ENCODE results near the gene SFMBT2.
"Not testable (repeated sequence)": the region's sequence is repeated elsewhere in the genome, so short reads cannot be mapped to it uniquely, and the experiment has no call there.

Gene SFMBT2

GRCh38 chr10:7317786-7318446 lies 92.9 kb downstream of the SFMBT2 start:
- DNase-seq, result no peak

DNA sequence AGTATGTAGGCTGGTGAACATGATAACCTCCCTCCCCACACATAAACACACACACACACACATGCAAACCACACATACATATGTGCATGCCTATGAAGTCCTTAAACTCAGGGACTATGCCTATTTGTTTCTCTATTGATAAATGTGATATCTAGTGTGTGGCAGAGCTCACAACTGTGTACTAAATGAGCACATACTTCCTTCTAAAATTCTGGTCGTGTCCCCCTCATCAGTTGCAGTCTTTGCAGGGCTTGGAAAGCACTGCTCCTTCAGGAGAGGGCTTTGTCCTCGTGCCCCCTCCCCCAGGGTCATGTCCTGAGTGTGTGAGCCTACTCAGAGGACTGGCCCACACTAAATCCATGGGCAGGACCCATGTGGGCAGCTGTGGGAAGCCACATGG lies 94.0 kb downstream of the SFMBT2 start:
- DNase-seq, result no peak

GRCh38 chr10:7315906-7316305 lies 94.9 kb downstream of the SFMBT2 start:
- DNase-seq, result no peak

- DNase-seq, result no peak
These were observed 96.7 kb downstream of the SFMBT2 start for GRCh38 chr10:7314170-7314569.

DNA sequence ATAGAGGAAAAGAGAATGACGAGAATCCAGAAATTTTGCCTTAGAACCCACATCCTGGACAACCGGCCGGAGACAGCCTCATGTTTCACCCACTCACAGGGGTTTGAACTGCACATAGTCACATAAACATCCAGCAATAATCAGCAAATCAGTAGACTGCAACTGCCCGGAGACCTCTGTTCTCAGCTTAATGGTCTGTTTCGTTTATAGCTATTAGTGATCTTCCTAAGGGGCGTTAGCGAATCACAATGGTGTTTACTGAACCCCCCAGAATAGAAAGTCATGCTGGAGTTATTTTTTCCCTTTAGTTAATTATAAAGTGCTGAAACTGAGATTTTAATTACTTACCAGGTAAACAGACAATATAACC lies 98.4 kb downstream of the SFMBT2 start:
- DNase-seq, result no peak

GRCh38 chr10:7311850-7312487 lies 98.9 kb downstream of the SFMBT2 start:
- not testable (repeated sequence) for DNase-seq

DNA sequence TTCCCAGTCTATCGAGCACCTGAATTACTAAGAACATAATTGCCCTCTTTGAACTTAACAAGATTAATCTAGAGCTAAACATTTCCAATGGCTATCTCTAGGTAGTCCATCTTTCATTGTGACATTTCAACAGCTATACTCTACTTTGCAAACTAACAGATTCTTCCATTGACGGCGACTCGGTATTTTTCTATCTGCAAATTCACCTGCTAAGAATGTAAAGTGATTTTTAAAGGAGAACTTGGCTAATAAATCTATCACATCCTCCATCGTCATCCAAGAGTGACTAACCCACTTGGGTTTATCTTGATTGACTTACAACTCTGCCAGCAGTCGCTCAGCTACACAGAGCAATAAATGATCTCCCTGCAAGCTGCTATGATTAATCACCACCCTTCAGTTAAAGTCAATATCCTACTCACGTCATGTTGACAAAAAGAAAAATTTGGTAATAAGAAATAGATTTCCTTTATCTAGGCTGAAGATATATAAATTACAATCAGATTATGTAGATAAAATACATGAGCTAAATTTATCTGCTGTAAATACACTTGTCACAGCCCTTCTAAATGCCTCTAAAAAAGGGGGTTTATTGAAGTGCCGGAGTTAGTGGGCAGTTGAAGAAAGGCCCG lies 99.5 kb downstream of the SFMBT2 start:
- no peak for DNase-seq

- DNase-seq, result no peak
These were observed 100.8 kb downstream of the SFMBT2 start for GRCh38 chr10:7310076-7310475.

DNA sequence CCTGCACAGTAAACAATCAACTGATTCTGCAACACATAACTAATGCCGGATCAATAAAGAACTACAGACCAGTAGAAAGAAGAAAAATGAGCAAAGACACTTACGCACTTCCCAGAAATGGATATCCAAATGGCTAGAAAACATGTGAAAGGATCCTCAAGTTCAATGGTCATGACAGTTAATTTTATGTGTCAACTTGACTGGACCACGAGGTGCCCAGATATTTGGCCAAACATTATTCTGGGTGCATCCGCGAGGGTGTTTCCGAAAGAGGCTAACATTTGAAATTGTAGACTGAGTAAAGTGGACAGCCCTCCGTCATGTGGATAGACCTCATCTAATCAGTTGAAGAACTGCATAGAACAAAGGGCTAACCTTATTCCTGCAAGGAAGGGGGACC lies 102.0 kb downstream of the SFMBT2 start:
- no peak for DNase-seq

DNA sequence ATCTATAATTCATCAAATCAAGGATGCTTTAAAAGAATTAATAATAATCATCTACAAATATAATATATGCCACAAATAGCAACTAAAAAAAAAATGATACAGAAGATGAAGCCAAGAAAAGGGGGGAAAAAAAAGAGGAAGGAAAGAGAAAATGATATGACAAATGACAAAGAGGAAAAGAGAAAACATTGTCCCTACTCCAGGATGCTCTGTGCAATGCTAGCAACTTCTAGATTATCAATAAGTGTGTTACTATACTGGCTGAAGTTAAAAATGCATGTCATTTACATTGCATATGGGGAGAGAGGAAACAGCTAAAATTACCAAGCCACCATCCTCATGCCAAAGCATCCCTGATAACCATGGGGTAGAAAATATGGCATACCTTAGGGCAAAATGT lies 104.2 kb downstream of the SFMBT2 start:
- no peak for DNase-seq

DNA sequence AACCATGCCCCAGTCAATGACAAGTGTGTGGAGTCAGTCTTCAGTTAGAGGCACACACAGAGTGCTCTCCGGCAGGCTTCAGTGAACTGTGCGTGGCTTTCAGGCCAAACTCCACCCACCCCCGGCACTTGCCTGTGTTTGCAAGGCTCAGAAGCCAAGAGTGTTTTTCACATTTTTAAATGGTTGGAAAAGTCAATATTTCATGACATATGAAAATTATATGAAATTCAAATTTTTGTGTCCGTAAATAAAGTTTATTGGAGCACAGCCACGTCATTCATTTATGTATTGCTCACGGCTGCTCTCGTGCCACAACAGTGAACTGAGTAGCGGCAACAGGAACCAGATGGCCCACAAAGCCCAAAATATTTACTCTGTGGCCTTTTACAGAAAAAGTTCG lies 104.7 kb downstream of the SFMBT2 start:
- no peak for DNase-seq

DNA sequence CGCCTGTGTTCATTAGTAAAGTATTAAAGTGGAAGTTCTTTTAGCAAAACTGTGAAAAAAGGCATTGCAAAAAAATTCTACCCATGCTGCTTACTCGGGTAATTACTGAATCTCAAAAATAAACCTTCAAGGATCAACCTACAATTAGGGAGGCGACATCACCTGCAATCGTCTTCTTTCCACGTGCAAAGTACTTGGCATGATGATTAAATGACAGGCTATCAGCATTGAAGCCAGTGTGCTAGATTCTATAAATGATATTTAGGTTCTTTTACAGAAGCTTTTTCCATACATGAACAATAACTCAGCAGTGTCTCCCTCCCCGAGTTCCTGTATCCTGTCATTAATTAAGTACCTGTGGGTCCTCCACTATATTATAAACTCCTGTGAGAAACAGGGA lies 105.8 kb downstream of the SFMBT2 start:
- no peak for DNase-seq

DNA sequence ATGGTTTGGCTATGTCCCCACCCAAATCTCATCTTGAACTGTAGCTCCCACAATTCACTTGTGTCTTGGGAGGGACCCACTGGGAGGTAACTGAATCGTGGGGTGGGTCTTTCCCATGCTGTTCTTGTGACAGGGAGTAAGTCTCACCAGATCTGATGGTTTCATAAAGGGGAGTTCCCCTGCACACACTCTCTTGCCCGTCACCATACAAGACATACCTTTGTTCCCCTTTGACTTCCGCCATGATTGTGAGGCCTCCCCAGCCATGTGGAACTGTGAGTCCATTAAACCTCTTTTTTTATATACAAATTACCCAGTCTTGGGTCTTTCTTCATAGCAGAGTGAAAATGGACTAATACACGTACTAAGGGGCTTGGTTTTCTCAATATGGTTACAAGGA lies 106.7 kb downstream of the SFMBT2 start:
- DNase-seq, result no peak

- DNase-seq, result no peak
These were observed 107.8 kb downstream of the SFMBT2 start for GRCh38 chr10:7302930-7303557.

- no peak for DNase-seq
These were observed 108.4 kb downstream of the SFMBT2 start for GRCh38 chr10:7302392-7302906.

DNA sequence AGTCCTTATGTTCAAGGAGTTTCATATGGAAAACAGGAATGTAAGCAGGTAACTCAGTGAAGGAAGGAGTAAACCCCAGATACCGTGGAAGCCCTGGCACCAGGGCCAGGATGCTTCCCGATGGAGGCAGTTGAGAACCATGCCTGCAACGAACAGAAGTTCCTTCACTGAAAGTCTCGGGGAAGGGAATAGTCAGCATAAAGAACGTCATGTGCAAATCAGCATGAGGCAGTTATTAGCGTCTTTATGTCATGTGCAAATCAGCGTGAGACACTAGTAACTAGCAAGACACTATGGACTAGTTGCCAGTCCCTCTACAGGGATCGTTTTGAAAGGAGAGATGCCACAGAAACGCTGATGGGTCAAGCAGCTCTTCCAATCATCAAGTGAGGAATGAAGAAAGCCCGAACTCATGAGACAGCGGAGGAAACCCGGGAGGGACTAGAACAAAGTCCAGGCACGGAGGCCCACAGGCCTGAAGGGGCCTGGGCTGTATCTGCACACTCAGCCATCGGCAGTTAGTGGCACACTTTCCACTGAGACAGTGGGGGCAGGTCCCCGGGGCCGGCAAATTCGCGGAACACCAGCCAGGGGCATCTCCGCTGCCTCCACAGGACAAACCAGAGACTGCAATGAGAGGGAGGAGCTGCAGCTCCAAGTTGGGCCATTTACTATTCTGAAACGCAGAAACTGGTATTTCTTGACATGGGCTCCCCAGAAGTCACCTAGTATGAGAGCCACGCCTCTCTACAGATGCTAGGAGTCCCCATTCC lies 109.6 kb downstream of the SFMBT2 start:
- DNase-seq, result no peak

DNA sequence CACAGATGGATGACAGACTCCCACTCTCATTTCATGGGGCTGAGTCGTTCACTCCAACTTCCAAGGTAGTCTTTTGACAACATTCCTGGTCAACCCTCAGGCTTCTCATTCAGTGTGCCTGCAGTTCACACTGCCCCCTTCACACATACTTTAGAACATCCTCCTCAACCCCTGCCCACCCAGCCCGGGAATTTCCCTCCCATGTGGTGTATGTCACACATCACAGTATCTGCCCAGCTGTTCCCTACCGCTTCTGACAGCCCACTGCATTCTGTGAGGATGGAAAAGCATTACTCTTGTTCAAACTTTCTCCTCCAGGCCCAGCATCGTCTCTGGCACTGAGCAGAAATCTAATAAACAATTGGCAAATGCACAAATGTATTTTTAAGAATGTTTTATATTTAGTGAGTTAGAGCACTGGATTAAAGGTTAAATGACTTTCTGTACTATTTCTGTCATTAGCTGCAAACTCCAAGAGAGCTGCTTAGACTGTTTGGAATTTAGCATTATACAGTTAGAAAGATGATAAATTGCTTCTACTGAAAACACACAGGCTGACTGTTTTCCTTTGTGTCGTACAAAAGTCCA lies 110.4 kb downstream of the SFMBT2 start:
- DNase-seq, result no peak

DNA sequence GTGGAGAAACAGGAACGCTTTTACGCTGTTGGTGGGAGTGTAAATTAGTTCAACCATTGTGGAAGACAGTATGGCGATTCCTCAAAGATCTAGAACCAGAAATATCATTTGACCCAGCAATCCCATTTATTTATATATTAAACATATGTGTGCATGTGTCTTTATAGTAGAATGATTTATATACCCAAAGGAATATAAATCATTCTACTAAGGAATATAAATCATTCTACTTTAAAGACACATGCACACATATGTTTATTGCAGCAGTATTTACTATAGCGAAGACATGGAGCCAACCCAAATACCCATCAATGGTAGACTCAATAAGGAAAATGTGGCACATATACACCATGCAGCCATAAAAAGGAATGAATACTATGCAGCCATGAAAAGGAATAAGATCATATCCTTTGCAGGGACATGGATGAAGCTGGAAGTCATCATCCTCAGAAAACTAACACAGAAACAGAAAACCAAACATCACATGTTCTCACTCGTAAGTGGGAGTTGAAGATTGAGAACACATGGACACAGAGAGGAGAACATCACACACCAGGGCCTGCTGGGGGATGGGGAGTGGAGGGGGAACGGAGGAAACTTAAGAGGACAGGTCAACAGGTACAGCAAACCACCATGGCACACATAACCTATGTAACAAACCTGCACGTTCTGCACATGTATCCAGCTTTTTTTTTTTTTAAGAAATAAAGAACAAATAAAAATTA lies 111.1 kb downstream of the SFMBT2 start:
- not testable (repeated sequence) for DNase-seq

- no peak for DNase-seq
These were observed 112.3 kb downstream of the SFMBT2 start for GRCh38 chr10:7298495-7298894.

- no peak for DNase-seq
These were observed 113.7 kb downstream of the SFMBT2 start for GRCh38 chr10:7297094-7297493.

GRCh38 chr10:7296648-7297047 lies 114.2 kb downstream of the SFMBT2 start:
- DNase-seq, result no peak

- DNase-seq, result no peak
These were observed 114.8 kb downstream of the SFMBT2 start for GRCh38 chr10:7296076-7296475.
